ENCODE data around the gene C18orf63.

DNA sequence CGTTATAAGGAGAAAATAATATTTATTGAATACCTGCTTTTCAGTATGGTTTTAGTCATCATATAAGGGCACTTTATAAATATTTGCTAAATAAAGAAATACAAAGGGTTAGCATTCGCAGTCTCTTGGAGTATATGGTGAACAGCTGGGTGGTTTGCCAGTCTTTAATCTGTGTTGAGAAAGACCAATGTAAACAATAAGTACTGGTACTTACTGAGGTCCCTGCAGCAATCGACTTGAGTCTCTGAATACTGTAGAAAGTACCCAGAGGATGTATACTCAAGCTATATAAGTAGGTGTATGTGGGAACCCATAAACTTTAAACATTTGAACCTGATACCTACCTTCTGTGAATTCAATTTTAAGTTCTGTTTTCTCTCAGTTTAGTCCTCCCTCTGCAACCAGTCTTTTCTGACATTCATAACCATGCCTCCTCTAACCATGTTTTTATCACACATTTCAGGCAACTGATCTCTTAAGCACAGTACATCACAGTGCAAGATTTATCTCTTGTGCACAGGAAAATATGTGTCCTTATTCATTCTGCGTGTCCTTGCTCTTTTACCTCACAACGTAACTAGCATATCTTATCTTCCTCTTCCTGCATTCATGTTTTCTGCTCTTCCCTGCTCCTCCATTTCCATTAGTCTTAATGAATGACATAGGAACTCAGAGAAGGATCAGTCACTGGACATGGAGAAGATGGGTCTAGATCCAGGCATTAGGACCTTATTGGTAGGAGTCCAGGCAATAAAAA, 21.7 kb downstream of the C18orf63 start:
- no peak for TF ChIP-seq POLR2AphosphoS5 (IDR thresholded peaks at IDR 0.05; ENCODE audit: insufficient read depth in 1 of 2, low read depth in 1 of 2)
- TF ChIP-seq, protein P1, sequence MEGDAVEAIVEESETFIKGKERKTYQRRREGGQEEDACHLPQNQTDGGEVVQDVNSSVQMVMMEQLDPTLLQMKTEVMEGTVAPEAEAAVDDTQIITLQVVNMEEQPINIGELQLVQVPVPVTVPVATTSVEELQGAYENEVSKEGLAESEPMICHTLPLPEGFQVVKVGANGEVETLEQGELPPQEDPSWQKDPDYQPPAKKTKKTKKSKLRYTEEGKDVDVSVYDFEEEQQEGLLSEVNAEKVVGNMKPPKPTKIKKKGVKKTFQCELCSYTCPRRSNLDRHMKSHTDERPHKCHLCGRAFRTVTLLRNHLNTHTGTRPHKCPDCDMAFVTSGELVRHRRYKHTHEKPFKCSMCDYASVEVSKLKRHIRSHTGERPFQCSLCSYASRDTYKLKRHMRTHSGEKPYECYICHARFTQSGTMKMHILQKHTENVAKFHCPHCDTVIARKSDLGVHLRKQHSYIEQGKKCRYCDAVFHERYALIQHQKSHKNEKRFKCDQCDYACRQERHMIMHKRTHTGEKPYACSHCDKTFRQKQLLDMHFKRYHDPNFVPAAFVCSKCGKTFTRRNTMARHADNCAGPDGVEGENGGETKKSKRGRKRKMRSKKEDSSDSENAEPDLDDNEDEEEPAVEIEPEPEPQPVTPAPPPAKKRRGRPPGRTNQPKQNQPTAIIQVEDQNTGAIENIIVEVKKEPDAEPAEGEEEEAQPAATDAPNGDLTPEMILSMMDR (IDR thresholded peaks at IDR 0.05) = no peak
- no peak for TF ChIP-seq POLR2A (IDR thresholded peaks at IDR 0.05)

Data from vagina (tissue), 2 donors.